Astrocyte (in vitro differentiated cells and primary cell): ENCODE measurements around the gene CHRNA4.

ENCODE experiments used
- CTCF ChIP-seq: IDR thresholded peaks from 2 replicates; pipeline ENCODE4 v1.5.1; 2011; ENCODE audit warnings: low read depth, mild to moderate bottlenecking, inconsistent platforms, low read length, moderate library complexity; ENCODE audit not compliant: insufficient read depth
- EZH2 ChIP-seq: IDR thresholded peaks from 2 replicates; pipeline ENCODE4 v1.6.1; 2012; ENCODE audit warnings: mild to moderate bottlenecking, low read length, inconsistent platforms; ENCODE audit not compliant: insufficient read depth

GRCh38 chr20:63403403-63404105, 42.4 kb upstream of the CHRNA4 start:
- TF ChIP-seq CTCF (no peak), EZH2 (no peak)
